ENCODE data around the gene TEKT1.

Gene TEKT1

DNA sequence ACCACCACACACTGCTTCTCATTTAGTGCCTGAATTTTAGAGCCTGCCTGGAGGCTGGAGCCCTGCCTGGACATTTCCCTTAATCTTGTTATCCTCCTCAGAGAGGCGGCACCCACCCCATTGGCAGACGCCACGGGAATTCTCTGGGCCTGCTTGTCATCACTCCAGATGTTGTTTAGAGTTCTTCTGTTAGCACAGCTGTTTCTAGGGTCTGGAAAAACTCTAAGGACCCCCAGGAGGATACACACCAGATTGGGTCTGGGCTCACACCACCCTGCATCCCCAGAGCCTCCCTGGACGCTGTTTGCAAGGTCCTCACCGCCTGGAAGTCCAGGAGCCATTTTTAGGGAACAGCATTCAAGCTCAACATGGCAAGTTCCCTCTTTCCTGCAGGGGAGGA is 76.2 kb downstream of the TEKT1 start:
- Histone ChIP-seq H3K27me3 (ENCODE audit: insufficient read depth, low read length) (no peaks in the 10 kb centered on the region), H3K27ac (ENCODE audit: low read length) (no peak overlapping the region), H3K4me3 (ENCODE audit: low read length) (no peak overlapping the region), H3K4me1 (ENCODE audit: insufficient read depth, low read length) (peaks cover 8% of the 10 kb centered on the region; the same call in 1 of the 2 replicates), H3K36me3 (ENCODE audit: insufficient read depth, low read depth, low read length) (no peaks in the 10 kb centered on the region), H3K9me3 (ENCODE audit: insufficient read depth, low read depth, low read length) (no peaks in the 10 kb centered on the region), H3K9ac (ENCODE audit: low read depth, low read length) (no peak overlapping the region)

DNA sequence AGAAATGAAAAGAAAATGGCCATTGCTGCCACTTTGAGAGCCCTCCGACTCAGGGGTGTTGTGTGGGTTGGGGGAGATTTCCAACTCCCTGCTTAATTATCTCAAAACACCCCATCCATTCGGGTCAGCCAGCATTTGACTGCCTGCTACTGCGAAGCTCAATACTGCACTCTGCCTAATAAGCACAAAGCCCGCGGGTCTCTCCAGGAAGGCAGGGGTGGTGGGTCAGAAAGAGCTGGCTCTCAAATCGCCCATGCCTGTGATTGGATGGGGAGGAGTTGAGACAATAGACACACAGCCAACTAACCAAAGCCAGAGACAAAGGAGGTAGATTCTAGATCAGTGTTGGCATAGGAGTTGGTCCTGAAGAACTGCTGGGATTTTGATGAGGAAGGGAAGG is 78.0 kb downstream of the TEKT1 start:
- no peaks in the 10 kb centered on the region for H3K36me3 ChIP-seq (ENCODE audit: insufficient read depth, low read depth, low read length)
- H3K9ac ChIP-seq (ENCODE audit: low read depth, low read length): no peak overlapping the region
- no peaks in the 10 kb centered on the region for H3K9me3 ChIP-seq (ENCODE audit: insufficient read depth, low read depth, low read length)
- H3K27ac ChIP-seq (ENCODE audit: low read length): no peak overlapping the region
- H3K4me3 ChIP-seq (ENCODE audit: low read length): no peak overlapping the region
- H3K27me3 ChIP-seq (ENCODE audit: insufficient read depth, low read length): no peaks in the 10 kb centered on the region
- peaks cover 8% of the 10 kb centered on the region; the same call in 1 of the 2 replicates for H3K4me1 ChIP-seq (ENCODE audit: insufficient read depth, low read length)

DNA sequence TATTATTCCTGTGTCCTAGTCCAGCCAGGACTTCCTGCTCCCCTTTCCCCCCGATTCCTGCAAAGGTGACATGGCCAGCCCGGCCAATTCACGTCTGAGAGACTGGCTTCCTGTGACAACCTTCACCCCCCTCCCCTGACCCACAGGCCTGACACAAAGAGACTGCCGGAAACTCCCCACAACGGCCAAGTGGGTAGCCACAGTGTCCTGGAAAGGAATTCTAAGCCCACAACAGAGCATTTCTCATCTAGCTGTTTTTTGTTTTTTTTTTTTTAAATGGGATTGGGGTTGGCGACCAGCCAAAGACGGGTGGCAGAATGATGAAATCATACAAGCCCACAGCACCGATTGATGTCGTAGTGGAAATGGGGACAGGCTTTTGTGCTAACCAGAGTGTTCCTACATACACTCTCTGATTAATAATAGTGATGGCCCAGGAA is 78.5 kb downstream of the TEKT1 start:
- Histone ChIP-seq H3K4me3 (ENCODE audit: low read length) (no peak overlapping the region), H3K36me3 (ENCODE audit: insufficient read depth, low read depth, low read length) (no peaks in the 10 kb centered on the region), H3K9ac (ENCODE audit: low read depth, low read length) (peak overlapping the region; percentile 19; the same call in 1 of the 2 replicates), H3K9me3 (ENCODE audit: insufficient read depth, low read depth, low read length) (no peaks in the 10 kb centered on the region), H3K27ac (ENCODE audit: low read length) (no peak overlapping the region), H3K4me1 (ENCODE audit: insufficient read depth, low read length) (peaks cover 8% of the 10 kb centered on the region; the same call in 1 of the 2 replicates), H3K27me3 (ENCODE audit: insufficient read depth, low read length) (no peaks in the 10 kb centered on the region)

DNA sequence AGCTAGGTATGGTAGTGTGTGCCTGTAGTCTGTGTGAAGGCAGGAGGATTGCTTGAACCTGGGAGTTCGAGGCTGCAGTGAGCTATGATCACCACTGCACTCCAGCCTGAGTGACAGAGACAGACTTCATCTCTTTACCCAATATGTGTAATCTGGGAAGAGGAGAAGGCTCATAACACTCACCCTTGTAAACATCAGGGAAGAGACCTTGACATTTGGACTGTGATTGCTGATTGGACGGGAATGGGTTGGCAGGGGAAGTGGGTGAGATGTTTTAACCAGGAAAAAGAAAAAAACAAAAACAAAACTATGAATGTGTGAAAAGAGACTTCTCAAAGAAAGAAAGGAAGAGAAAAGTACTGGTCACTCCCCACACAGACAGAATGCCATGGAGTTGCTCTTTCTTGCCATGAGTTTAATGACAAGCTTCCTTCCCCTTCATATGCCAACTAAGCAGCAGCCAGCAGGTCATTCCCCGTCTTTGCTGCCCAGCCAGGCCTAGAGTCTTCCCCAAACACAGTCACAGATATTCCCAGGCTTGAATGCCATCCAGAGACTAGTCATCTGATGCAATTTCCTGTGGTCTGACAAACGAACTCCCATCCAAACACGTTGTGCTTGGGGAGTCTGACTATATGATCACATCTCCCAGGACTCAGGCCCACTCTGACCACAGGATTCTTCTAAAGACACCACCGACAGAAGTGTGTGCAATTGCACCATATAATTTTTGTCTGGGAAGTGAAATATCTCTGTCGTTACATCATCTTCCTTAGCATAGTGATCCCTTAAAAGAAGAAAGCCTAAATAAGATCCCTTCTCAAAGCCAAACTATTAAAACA is 79.2 kb downstream of the TEKT1 start:
- H3K9ac ChIP-seq (ENCODE audit: low read depth, low read length): peak overlapping the region; percentile 19; the same call in 1 of the 2 replicates
- no peaks in the 10 kb centered on the region for H3K36me3 ChIP-seq (ENCODE audit: insufficient read depth, low read depth, low read length)
- no peak overlapping the region for H3K27ac ChIP-seq (ENCODE audit: low read length)
- H3K9me3 ChIP-seq (ENCODE audit: insufficient read depth, low read depth, low read length): no peaks in the 10 kb centered on the region
- peaks cover 8% of the 10 kb centered on the region; the same call in 1 of the 2 replicates for H3K4me1 ChIP-seq (ENCODE audit: insufficient read depth, low read length)
- no peaks in the 10 kb centered on the region for H3K27me3 ChIP-seq (ENCODE audit: insufficient read depth, low read length)
- H3K4me3 ChIP-seq (ENCODE audit: low read length): no peak overlapping the region

DNA sequence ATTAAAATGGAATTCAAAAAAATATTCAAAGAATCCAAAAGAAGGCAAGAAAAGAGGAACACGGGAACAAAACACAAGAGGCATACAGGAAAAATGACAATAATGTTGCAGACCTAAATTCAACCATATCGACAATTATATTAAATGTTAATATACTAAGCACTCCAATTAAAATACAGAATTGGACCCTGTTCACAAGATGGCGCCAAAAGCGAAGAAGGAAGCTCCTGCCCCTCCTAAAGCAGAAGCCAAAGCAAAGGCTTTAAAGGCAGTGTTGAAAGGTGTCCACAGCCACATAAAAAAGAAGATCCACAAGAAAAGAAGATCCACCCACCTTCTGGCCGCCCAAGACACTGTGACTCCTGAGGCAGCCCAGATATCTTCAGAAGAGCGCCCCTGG is 82.0 kb downstream of the TEKT1 start:
- Histone ChIP-seq H3K36me3 (ENCODE audit: insufficient read depth, low read depth, low read length) (no peaks in the 10 kb centered on the region), H3K9me3 (ENCODE audit: insufficient read depth, low read depth, low read length) (no peaks in the 10 kb centered on the region), H3K4me1 (ENCODE audit: insufficient read depth, low read length) (peaks cover 8% of the 10 kb centered on the region; the same call in 1 of the 2 replicates)

DNA sequence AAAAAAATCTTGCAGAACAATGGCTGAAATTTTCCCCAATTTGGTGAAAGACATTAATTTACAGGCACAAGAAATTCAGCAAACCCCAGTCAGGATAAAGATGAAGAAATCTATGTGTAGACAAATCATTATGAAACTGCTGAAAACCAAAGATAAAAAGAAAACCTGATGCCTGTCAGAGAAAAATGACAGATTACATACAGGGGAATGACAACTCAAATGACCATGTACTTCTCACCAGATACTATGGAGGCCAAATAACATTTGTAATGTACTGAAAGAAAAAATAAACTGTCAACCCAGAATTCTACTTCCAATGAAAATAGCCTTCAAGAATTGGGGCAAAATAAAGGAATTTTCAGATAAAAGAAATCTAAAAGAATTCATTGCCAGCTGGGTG is 82.9 kb downstream of the TEKT1 start:
- Histone ChIP-seq H3K27ac (ENCODE audit: low read length) (no peak overlapping the region), H3K9me3 (ENCODE audit: insufficient read depth, low read depth, low read length) (no peaks in the 10 kb centered on the region), H3K36me3 (ENCODE audit: insufficient read depth, low read depth, low read length) (no peaks in the 10 kb centered on the region), H3K9ac (ENCODE audit: low read depth, low read length) (no peak overlapping the region), H3K27me3 (ENCODE audit: insufficient read depth, low read length) (no peaks in the 10 kb centered on the region), H3K4me1 (ENCODE audit: insufficient read depth, low read length) (peaks cover 8% of the 10 kb centered on the region; the same call in 1 of the 2 replicates), H3K4me3 (ENCODE audit: low read length) (no peak overlapping the region)

More for the DNA sequence above, 82.0 kb downstream of the TEKT1 start:
- Histone ChIP-seq H3K27ac (ENCODE audit: low read length) (no peak overlapping the region), H3K4me3 (ENCODE audit: low read length) (no peak overlapping the region), H3K27me3 (ENCODE audit: insufficient read depth, low read length) (no peaks in the 10 kb centered on the region), H3K9ac (ENCODE audit: low read depth, low read length) (no peak overlapping the region)

All from iPS-20b (cell line).